Mesendoderm (in vitro differentiated cells): ENCODE measurements around the gene RSPRY1.

Experiments used
- DNase-seq: peaks from one replicate; pipeline ENCODE4 v3.0.0; 2013
- H2AK5ac ChIP-seq: 2 replicates; pipeline ENCODE4 v1.6.1; 2013; ENCODE audit warnings: low read length, inconsistent platforms
- H2BK120ac ChIP-seq: 2 replicates; pipeline ENCODE4 v1.6.1; 2013; ENCODE audit warnings: low read depth, mild to moderate bottlenecking, low read length, moderate library complexity, mixed read lengths
- H2BK15ac ChIP-seq: replicated peaks from 2 replicates; pipeline ENCODE4 v1.6.1; 2013; ENCODE audit warnings: low read depth, mild to moderate bottlenecking, moderate library complexity
- H2BK5ac ChIP-seq: 2 replicates; pipeline ENCODE4 v1.6.1; 2013; ENCODE audit warnings: low read length, inconsistent platforms
- H3K18ac ChIP-seq: 2 replicates; pipeline ENCODE4 v1.6.1; 2013; ENCODE audit warnings: mild to moderate bottlenecking, low read length, mixed read lengths
- H3K23ac ChIP-seq: one replicate; pipeline ENCODE4 v1.6.1; 2013; ENCODE audit warnings: low read length
- H3K27ac ChIP-seq: 2 replicates; pipeline ENCODE4 v1.5.1; 2013; ENCODE audit warnings: low read depth, mild to moderate bottlenecking, inconsistent platforms, low read length, moderate library complexity
- H3K27me3 ChIP-seq: 2 replicates; pipeline ENCODE4 v1.6.1; 2013; ENCODE audit warnings: low read length, control low read depth, mild to moderate bottlenecking, inconsistent platforms; ENCODE audit not compliant: insufficient read depth, poor library complexity
- H3K36me3 ChIP-seq: 2 replicates; pipeline ENCODE4 v1.6.1; 2013; ENCODE audit warnings: low read length, inconsistent platforms; ENCODE audit not compliant: control insufficient read depth, insufficient read depth
- H3K4ac ChIP-seq: one replicate; pipeline ENCODE4 v1.6.1; 2013; ENCODE audit warnings: low read depth, mild to moderate bottlenecking, low read length, moderate library complexity
- H3K4me1 ChIP-seq: 2 replicates; pipeline ENCODE4 v1.6.1; 2013; ENCODE audit warnings: low read depth, low read length, inconsistent platforms; ENCODE audit not compliant: control insufficient read depth
- H3K4me2 ChIP-seq: 2 replicates; pipeline ENCODE4 v1.6.1; 2013; ENCODE audit warnings: low read length
- H3K4me3 ChIP-seq: 2 replicates; pipeline ENCODE4 v1.5.1; 2013; ENCODE audit warnings: mild to moderate bottlenecking, low read length
- H3K56ac ChIP-seq: one replicate; pipeline ENCODE4 v1.6.1; 2013; ENCODE audit warnings: low read length
- H3K79me1 ChIP-seq: 2 replicates; pipeline ENCODE4 v1.6.1; 2013; ENCODE audit warnings: low read length, inconsistent platforms
- H3K79me2 ChIP-seq: 2 replicates; pipeline ENCODE4 v1.6.1; 2013; ENCODE audit warnings: mild to moderate bottlenecking, low read length; ENCODE audit not compliant: control insufficient read depth, insufficient read depth
- H3K9ac ChIP-seq: 2 replicates; pipeline ENCODE4 v1.6.1; 2013; ENCODE audit warnings: low read length, inconsistent platforms
- H4K5ac ChIP-seq: one replicate; pipeline ENCODE4 v1.6.1; 2013; ENCODE audit warnings: low read length
- H4K8ac ChIP-seq: one replicate; pipeline ENCODE4 v1.6.1; 2013; ENCODE audit warnings: low read depth, mild to moderate bottlenecking, control low read depth, low read length, moderate library complexity
- WGBS: extraction: QIAGEN DNeasy Blood & Tissue Kit; methylation state at CpG from one replicate; pipeline ENCODE4 v1.1.7; 2013; ENCODE audit warnings: low lambda C conversion rate, missing lambda C conversion rate; ENCODE audit not compliant: insufficient coverage; ENCODE audit errors: extremely low coverage; 5-methylcytosine and 5-hydroxymethylcytosine counted together

Gene RSPRY1

GRCh38 chr16:57190136-57190535, 4.0 kb downstream of the RSPRY1 start:
- Histone ChIP-seq H3K79me1 (peaks cover 11% of the 10 kb centered on the region), H3K4me1 (peaks cover 3% of the 10 kb centered on the region), H3K27ac (no peak overlapping the region), H3K4me2 (no peak overlapping the region), H3K9ac (no peak overlapping the region), H3K4me3 (no peak overlapping the region), H2BK5ac (no peak overlapping the region), H3K56ac (no peak overlapping the region), H2BK15ac (no peak overlapping the region), H3K23ac (no peak overlapping the region), H4K8ac (no peak overlapping the region), H3K18ac (no peak overlapping the region), H2AK5ac (no peak overlapping the region), H3K36me3 (no peaks in the 10 kb centered on the region), H3K4ac (no peak overlapping the region), H2BK120ac (no peak overlapping the region), H4K5ac (no peak overlapping the region), H3K79me2 (peaks cover 27% of the 10 kb centered on the region), H3K27me3 (no peaks in the 10 kb centered on the region)
- WGBS: no CpG with 5 or more reads among the region's 2 CpGs
- DNase-seq: no peak

- H3K4me3 ChIP-seq: no peak overlapping the region
- H2BK5ac ChIP-seq: no peak overlapping the region
- WGBS: no CpG with 5 or more reads among the region's 3 CpGs
- no peak for DNase-seq
- H3K4me2 ChIP-seq: no peak overlapping the region
- no peak overlapping the region for H3K9ac ChIP-seq
- no peak overlapping the region for H2BK15ac ChIP-seq
- H3K79me2 ChIP-seq: peaks cover 22% of the 10 kb centered on the region
- no peak overlapping the region for H3K18ac ChIP-seq
- no peak overlapping the region for H3K27ac ChIP-seq
- no peak overlapping the region for H3K4ac ChIP-seq
- no peak overlapping the region for H2BK120ac ChIP-seq
- H3K56ac ChIP-seq: no peak overlapping the region
- no peak overlapping the region for H4K5ac ChIP-seq
- H4K8ac ChIP-seq: no peak overlapping the region
- no peaks in the 10 kb centered on the region for H3K27me3 ChIP-seq
- no peak overlapping the region for H3K23ac ChIP-seq
- H2AK5ac ChIP-seq: no peak overlapping the region
- H3K36me3 ChIP-seq: no peaks in the 10 kb centered on the region
- peaks cover 3% of the 10 kb centered on the region for H3K4me1 ChIP-seq
- peaks cover 7% of the 10 kb centered on the region for H3K79me1 ChIP-seq
Measured at GRCh38 chr16:57191056-57191571, 5.0 kb downstream of the RSPRY1 start.

GRCh38 chr16:57192146-57192545, 6.0 kb downstream of the RSPRY1 start:
- no CpG with 5 or more reads among the region's 3 CpGs for WGBS
- Histone ChIP-seq H2AK5ac (no peak overlapping the region), H3K79me2 (peaks cover 22% of the 10 kb centered on the region), H3K27ac (no peak overlapping the region), H2BK5ac (no peak overlapping the region), H2BK15ac (no peak overlapping the region), H4K5ac (no peak overlapping the region), H3K4me1 (peaks cover 3% of the 10 kb centered on the region), H4K8ac (no peak overlapping the region), H3K9ac (no peak overlapping the region), H3K36me3 (no peaks in the 10 kb centered on the region), H3K18ac (no peak overlapping the region), H3K56ac (no peak overlapping the region), H3K23ac (no peak overlapping the region), H3K79me1 (peaks cover 8% of the 10 kb centered on the region), H3K4me3 (no peak overlapping the region), H3K27me3 (no peaks in the 10 kb centered on the region), H3K4ac (no peak overlapping the region), H2BK120ac (no peak overlapping the region), H3K4me2 (no peak overlapping the region)
- no peak for DNase-seq

DNA sequence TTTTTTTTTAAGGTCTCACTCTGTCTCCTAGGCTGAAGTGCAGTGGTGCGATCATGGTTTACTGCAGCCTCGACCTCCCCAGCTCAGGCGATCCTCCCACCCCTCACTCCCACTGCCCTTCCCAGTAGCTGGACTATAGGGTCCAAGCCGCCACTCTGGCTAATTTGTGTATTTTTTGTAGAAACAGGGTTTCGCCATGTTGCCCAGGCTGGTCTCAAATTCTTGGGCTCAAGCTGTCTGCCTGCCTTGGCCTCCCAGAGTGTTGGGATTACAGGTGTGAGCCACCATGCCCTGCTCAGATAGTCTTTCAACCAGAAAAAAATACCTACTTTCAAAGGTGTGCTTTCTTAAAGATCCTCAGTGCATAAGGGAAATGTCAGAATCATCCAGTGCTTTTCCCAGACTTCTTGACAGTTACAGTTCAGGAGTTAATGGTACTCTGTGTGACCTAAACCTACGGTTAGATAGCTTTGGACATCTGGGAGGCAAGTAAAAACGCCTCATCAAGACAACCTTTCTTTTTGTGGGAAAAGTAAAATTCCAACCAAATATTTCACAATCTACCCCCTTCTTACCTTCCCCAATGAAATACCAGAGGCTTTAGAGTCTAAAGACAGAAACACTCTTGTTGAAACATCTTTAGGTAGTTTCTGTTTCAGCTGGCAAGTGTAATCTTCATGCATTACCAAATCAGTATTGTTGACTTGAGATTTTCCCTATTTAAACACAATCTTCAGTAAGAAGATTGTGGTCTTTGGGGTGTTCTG, 6.8 kb downstream of the RSPRY1 start:
- H4K5ac ChIP-seq: no peak overlapping the region
- H3K23ac ChIP-seq: no peak overlapping the region
- H3K36me3 ChIP-seq: no peaks in the 10 kb centered on the region
- no peak overlapping the region for H2BK15ac ChIP-seq
- H4K8ac ChIP-seq: no peak overlapping the region
- no peak overlapping the region for H3K18ac ChIP-seq
- no peak overlapping the region for H3K27ac ChIP-seq
- DNase-seq: no peak
- no peak overlapping the region for H3K4me3 ChIP-seq
- H3K27me3 ChIP-seq: no peaks in the 10 kb centered on the region
- peaks cover 16% of the 10 kb centered on the region for H3K79me2 ChIP-seq
- H2BK5ac ChIP-seq: no peak overlapping the region
- no peak overlapping the region for H3K4ac ChIP-seq
- H2AK5ac ChIP-seq: no peak overlapping the region
- no peak overlapping the region for H3K9ac ChIP-seq
- peaks cover 1% of the 10 kb centered on the region for H3K4me1 ChIP-seq
- H3K4me2 ChIP-seq: no peak overlapping the region
- H2BK120ac ChIP-seq: no peak overlapping the region
- H3K79me1 ChIP-seq: peaks cover 7% of the 10 kb centered on the region
- H3K56ac ChIP-seq: no peak overlapping the region
- no CpG with 5 or more reads among the region's 7 CpGs for WGBS

GRCh38 chr16:57194512-57194911, 8.4 kb downstream of the RSPRY1 start:
- H3K27ac ChIP-seq: no peak overlapping the region
- no peak overlapping the region for H3K9ac ChIP-seq
- peaks cover 11% of the 10 kb centered on the region for H3K79me2 ChIP-seq
- no peak overlapping the region for H2BK120ac ChIP-seq
- H3K27me3 ChIP-seq: no peaks in the 10 kb centered on the region
- no peak overlapping the region for H2AK5ac ChIP-seq
- no peak overlapping the region for H2BK5ac ChIP-seq
- no peak overlapping the region for H3K4me3 ChIP-seq
- H3K23ac ChIP-seq: no peak overlapping the region
- no peak overlapping the region for H4K5ac ChIP-seq
- no peak overlapping the region for H4K8ac ChIP-seq
- H3K4ac ChIP-seq: no peak overlapping the region
- H3K18ac ChIP-seq: no peak overlapping the region
- no peak overlapping the region for H2BK15ac ChIP-seq
- no peak overlapping the region for H3K4me2 ChIP-seq
- H3K4me1 ChIP-seq: no peaks in the 10 kb centered on the region
- no peaks in the 10 kb centered on the region for H3K36me3 ChIP-seq
- peaks cover 7% of the 10 kb centered on the region for H3K79me1 ChIP-seq
- H3K56ac ChIP-seq: no peak overlapping the region
- DNase-seq: peak; percentile 26

GRCh38 chr16:57196286-57196685, 10.2 kb downstream of the RSPRY1 start:
- no CpG with 5 or more reads among the region's 4 CpGs for WGBS
- Histone ChIP-seq H3K4me3 (no peak overlapping the region), H2BK15ac (no peak overlapping the region), H3K9ac (no peak overlapping the region), H3K27ac (no peak overlapping the region), H3K4ac (no peak overlapping the region), H3K4me2 (no peak overlapping the region), H2BK120ac (no peak overlapping the region), H3K4me1 (no peaks in the 10 kb centered on the region), H3K79me1 (peaks cover 7% of the 10 kb centered on the region), H3K56ac (no peak overlapping the region), H3K23ac (no peak overlapping the region), H2AK5ac (no peak overlapping the region), H3K18ac (no peak overlapping the region), H3K36me3 (no peaks in the 10 kb centered on the region), H4K8ac (no peak overlapping the region), H4K5ac (no peak overlapping the region), H3K27me3 (no peaks in the 10 kb centered on the region), H2BK5ac (no peak overlapping the region), H3K79me2 (peaks cover 4% of the 10 kb centered on the region)
- no peak for DNase-seq
